Esophagus muscularis mucosa (tissue), 4 donors: ENCODE results near the gene TTC32. TPM values are rescaled to one million over a fixed set of nuclear protein-coding genes. Genes with fewer than 3 reads are reported as not detected.

Source experiments
- DNase-seq: peaks from one replicate; pipeline ENCODE4 v3.0.0-alpha.2; 2017; ENCODE audit errors: extremely low spot score
- H3K27ac ChIP-seq, 4 donors: fragments of 200-600 bp; sonication (generic); replicated peaks in 1 of 4; 1 replicate in 3 of 4; 2 replicates in 1 of 4; pipeline ENCODE4 v1.5.1; 2016 to 2019; ENCODE audit warnings: mild to moderate bottlenecking in 1 of 4
- H3K27me3 ChIP-seq, 4 donors: fragments of 200-600 bp; sonication (generic); one replicate each; pipeline versions ENCODE4 v1.5.1 to v1.6.0; 2016 to 2019
- H3K36me3 ChIP-seq, 4 donors: fragments of 200-600 bp; sonication (generic); one replicate each; pipeline ENCODE4 v1.5.1; 2016 to 2019
- H3K4me1 ChIP-seq, 4 donors: fragments of 200-600 bp; sonication (generic); one replicate each; pipeline ENCODE4 v1.5.1; 2016 to 2019
- H3K4me3 ChIP-seq, 4 donors: fragments of 200-600 bp; sonication (generic); 1 replicate in 2 of 4; 2 replicates in 2 of 4; pipeline ENCODE4 v1.5.1; 2016 to 2019; ENCODE audit warnings: mild to moderate bottlenecking in 4 of 4, moderate library complexity in 1 of 4
- H3K9me3 ChIP-seq, 4 donors: fragments of 200-600 bp; sonication (generic); 1 replicate in 3 of 4; 2 replicates in 1 of 4; pipeline ENCODE4 v1.5.1; 2016 to 2019
- CTCF ChIP-seq, 3 experiments: fragments of 200-600 bp in 2 of 3; fragments of 450-650 bp in 1 of 3; sonication (generic) in 2 of 3; IDR thresholded peaks; one replicate each; pipeline ENCODE4 v1.5.1; 2017 to 2019; ENCODE audit warnings: antibody characterized with exemption in 3 of 3, mild to moderate bottlenecking in 2 of 3, moderate library complexity in 1 of 3
- EP300 ChIP-seq: sonication (generic); formaldehyde crosslinking; IDR thresholded peaks from one replicate; pipeline ENCODE4 v1.6.1; 2017; ENCODE audit warnings: antibody characterized with exemption
- POLR2A ChIP-seq: fragments of 450-650 bp; IDR thresholded peaks from one replicate; pipeline ENCODE4 v1.6.1; 2017; ENCODE audit warnings: antibody characterized with exemption, moderate library complexity, mild to moderate bottlenecking, low read depth
- POLR2AphosphoS5 ChIP-seq, 2 donors: sonication (generic); formaldehyde crosslinking; IDR thresholded peaks; one replicate each; pipeline ENCODE4 v1.6.1; 2017; ENCODE audit warnings: antibody characterized with exemption in 2 of 2
- WGBS: methylation state at CpG from one replicate; pipeline ENCODE4 v1.1.5; 2018; 5-methylcytosine and 5-hydroxymethylcytosine counted together
- intact Hi-C: fragments of 100-400 bp; cut with DNase I; formaldehyde crosslinking; loops from one replicate; pipeline ENCODE4 v1.15.1; 2023
- total RNA-seq, 4 donors: library from RNA; depleted of rRNA; stranded (reverse); fragments of >200 nt; gene quantifications; one replicate each; pipeline versions ENCODE4 v1.1.0 to v1.2.1, GENCODE V29; 2016

TTC32 gene
- total RNA-seq, 4 donors from 2014 or later: 8.1 to 12.5 (median 10.2) TPM

DNA sequence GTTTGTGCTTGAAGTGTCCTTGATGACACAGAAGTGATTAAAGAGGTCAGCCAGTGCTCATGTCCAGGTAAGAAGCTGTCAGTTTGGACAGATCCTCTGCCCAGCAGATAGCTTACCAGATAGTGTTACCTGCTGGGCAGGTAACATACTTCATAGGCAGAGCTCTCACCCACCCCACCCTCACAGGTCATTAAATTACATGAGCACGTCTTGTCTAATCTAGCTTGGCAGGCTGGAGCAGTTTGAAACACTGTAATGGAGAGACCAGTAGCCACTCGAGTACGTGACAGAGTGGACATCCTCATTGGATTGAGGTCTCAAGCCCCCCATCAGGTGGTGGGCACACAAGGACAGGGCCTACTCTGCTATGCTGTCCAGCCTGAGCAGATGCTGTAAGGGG is 27.1 kb downstream of the TTC32 start:
- Histone ChIP-seq H3K27me3 (no peaks in the 10 kb centered on the region), H3K9me3 (no peaks in the 10 kb centered on the region), H3K36me3 (no peaks in the 10 kb centered on the region), H3K4me3 (no peak overlapping the region), H3K27ac (no peak overlapping the region), H3K4me1 (no peaks in the 10 kb centered on the region)
- WGBS: no CpG with 5 or more reads among the region's 3 CpGs
- no peak for DNase-seq
- intact Hi-C loops: no loop called here
- TF ChIP-seq CTCF (IDR thresholded peaks at IDR 0.05) (no peak), POLR2A (no peak), EP300 (no peak), POLR2AphosphoS5 (IDR thresholded peaks at IDR 0.05) (no peak)

GRCh38 chr2:19873014-19873413 is 28.8 kb downstream of the TTC32 start:
- Histone ChIP-seq H3K4me3 (no peak overlapping the region), H3K9me3 (no peaks in the 10 kb centered on the region), H3K27me3 (peaks cover 0 to 11% (median 0%) of the 10 kb centered on the region in 4 donors), H3K4me1 (peaks cover 8 to 15% (median 14%) of the 10 kb centered on the region in 4 donors), H3K27ac (no peak overlapping the region), H3K36me3 (no peaks in the 10 kb centered on the region)
- 85% methylated on average over 4 of the region's 5 CpGs for WGBS
- intact Hi-C loops: no loop called here
- no peak for DNase-seq
- TF ChIP-seq POLR2AphosphoS5 (IDR thresholded peaks at IDR 0.05) (no peak), EP300 (no peak), POLR2A (no peak), CTCF (IDR thresholded peaks at IDR 0.05) (no peak)

- Histone ChIP-seq H3K27ac (no peak overlapping the region), H3K36me3 (no peaks in the 10 kb centered on the region), H3K27me3 (peaks cover 0 to 11% (median 0%) of the 10 kb centered on the region in 4 donors), H3K9me3 (no peaks in the 10 kb centered on the region), H3K4me1 (peaks cover 8 to 15% (median 14%) of the 10 kb centered on the region in 4 donors), H3K4me3 (no peak overlapping the region)
- TF ChIP-seq POLR2A (no peak), POLR2AphosphoS5 (IDR thresholded peaks at IDR 0.05) (no peak), EP300 (no peak), CTCF (IDR thresholded peaks at IDR 0.05) (no peak)
- no peak for DNase-seq
- WGBS: 88% methylated on average over 3 of the region's 3 CpGs
- intact Hi-C loops: no loop called here
These were observed 29.5 kb downstream of the TTC32 start for GRCh38 chr2:19872302-19872701.

- DNase-seq: no peak
- no peaks in the 10 kb centered on the region for H3K36me3 ChIP-seq
- WGBS: 86% methylated on average over 2 of the region's 2 CpGs
- H3K4me3 ChIP-seq: no peak overlapping the region
- no peak for TF ChIP-seq EP300
- no peak for TF ChIP-seq POLR2AphosphoS5 (IDR thresholded peaks at IDR 0.05)
- no peak for TF ChIP-seq POLR2A
- no peak for TF ChIP-seq CTCF (IDR thresholded peaks at IDR 0.05)
- intact Hi-C loops: no loop called here
- H3K4me1 ChIP-seq: peaks cover 8 to 15% (median 14%) of the 10 kb centered on the region in 4 donors
- peaks cover 0 to 11% (median 0%) of the 10 kb centered on the region in 4 donors for H3K27me3 ChIP-seq
- no peaks in the 10 kb centered on the region for H3K9me3 ChIP-seq
- no peak overlapping the region for H3K27ac ChIP-seq
These were observed 29.9 kb downstream of the TTC32 start for GRCh38 chr2:19871836-19872235.

GRCh38 chr2:19870792-19871191 is 31.0 kb downstream of the TTC32 start:
- TF ChIP-seq POLR2A (no peak), CTCF (IDR thresholded peaks at IDR 0.05) (no peak), EP300 (no peak), POLR2AphosphoS5 (IDR thresholded peaks at IDR 0.05) (no peak)
- intact Hi-C loops: no loop called here
- H3K27ac ChIP-seq: no peak overlapping the region
- H3K36me3 ChIP-seq: no peaks in the 10 kb centered on the region
- H3K9me3 ChIP-seq: no peaks in the 10 kb centered on the region
- 78% methylated on average over 4 of the region's 4 CpGs for WGBS
- no peak for DNase-seq
- H3K4me3 ChIP-seq: no peak overlapping the region
- H3K4me1 ChIP-seq: peaks cover 8 to 15% (median 14%) of the 10 kb centered on the region in 4 donors
- H3K27me3 ChIP-seq: peaks cover 0 to 11% (median 0%) of the 10 kb centered on the region in 4 donors
